Stimulated activated CD4-positive, alpha-beta T cell treated with anti-CD3 and anti-CD28 coated beads, Interleukin-15, amount 100 ng/mL, for 1 hour (primary cell): ENCODE data around the gene GTPBP3.
"Not testable (repeated sequence)": the region's sequence is repeated elsewhere in the genome, so short reads cannot be mapped to it uniquely, and the experiment has no call there.

Experiments used
- DNase-seq, 2 donors: peaks; one replicate each; pipeline ENCODE4 v3.0.0-alpha.2; 2020; ENCODE audit warnings: low read depth in 1 of 2, low spot score in 1 of 2

GTPBP3 gene, protein sequence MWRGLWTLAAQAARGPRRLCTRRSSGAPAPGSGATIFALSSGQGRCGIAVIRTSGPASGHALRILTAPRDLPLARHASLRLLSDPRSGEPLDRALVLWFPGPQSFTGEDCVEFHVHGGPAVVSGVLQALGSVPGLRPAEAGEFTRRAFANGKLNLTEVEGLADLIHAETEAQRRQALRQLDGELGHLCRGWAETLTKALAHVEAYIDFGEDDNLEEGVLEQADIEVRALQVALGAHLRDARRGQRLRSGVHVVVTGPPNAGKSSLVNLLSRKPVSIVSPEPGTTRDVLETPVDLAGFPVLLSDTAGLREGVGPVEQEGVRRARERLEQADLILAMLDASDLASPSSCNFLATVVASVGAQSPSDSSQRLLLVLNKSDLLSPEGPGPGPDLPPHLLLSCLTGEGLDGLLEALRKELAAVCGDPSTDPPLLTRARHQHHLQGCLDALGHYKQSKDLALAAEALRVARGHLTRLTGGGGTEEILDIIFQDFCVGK

GRCh38 chr19:17336872-17337674, at the start of gene GTPBP3:
GTPBP3 (plus strand) TSS chr19:17337553; CDS start chr19:17337612, 59 bp downstream.
- DNase-seq: peak; percentile 91 to 93

DNA sequence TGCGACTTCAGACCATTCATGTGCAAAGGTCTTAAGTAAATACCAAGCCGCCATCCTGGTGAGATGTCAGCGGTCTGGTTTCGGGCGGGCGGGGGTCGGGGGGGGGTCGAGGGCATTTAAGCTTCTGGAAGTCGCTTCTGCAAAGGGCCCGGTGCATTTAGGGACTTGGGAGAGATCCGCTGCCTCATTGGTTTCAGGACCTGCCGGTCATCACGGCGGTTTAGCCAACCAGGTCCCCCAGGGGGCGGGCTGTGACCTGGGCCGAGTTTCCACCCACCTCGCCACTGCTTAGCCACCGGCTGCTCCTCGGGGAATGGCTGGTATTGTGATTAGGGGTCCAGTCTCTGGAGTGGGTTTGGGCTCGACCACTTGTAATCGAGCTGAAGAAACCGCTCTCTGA, 47.9 kb upstream of the GTPBP3 start:
- DNase-seq: peak in 1 of 2 donors; percentile 27

DNA sequence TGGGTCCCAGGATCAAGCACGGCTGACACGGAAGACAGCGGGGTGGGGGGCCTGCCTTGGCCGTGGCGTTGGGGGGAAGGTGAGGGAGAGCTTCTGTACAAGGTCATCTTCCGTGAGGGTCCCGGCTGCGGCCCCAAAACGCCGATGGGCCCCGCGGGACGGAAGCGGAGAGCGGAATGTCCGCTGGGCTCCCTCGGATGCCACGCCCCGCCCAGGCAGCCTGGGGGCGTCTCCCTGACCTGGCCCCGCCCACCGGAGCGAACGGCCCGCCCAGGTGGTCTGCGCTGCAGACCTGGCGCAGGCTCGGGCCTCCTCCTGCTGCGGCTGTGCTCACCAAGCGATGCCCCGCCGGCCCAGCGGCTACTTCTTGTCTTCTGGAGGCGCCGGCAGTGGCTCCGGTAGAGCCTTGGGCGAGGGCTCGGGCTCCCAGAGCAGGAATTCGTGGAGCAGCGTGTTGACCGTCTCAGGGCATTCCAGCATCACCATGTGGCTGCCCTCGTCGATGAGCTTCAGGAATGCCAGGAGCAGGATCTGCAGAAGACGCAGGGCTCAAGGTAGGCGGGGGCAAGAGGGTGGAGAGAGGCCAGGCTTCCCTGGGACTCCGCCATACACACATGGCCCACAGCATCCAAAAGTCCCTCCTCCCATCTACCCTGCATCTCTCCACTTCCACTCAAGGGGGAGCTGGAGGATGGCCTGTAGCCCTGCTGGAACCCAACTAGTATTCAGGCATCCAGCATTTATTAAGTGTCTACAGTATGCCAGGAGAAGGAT, 44.9 kb upstream of the GTPBP3 start:
- DNase-seq: peak; percentile 55 to 80

DNA sequence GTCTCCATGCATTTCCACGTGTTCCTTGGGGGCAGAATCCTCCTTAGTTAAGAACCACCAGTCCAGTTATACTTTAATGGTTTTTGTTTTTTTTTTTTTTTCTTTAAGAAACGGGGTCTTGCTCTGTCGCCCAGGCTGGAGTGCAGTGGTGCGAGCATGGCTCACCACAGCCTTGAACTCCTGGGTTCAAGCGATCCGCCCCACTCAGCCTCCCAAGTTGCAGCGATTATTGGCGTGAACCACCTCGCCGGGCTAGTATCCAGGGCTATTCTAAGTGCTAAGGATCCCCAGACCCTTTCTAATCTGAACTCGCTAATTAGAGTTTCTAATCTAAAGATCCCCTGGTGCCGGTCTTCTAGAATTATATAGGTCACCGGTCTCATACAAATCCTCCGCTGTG, 43.7 kb upstream of the GTPBP3 start:
- no peak for DNase-seq

DNA sequence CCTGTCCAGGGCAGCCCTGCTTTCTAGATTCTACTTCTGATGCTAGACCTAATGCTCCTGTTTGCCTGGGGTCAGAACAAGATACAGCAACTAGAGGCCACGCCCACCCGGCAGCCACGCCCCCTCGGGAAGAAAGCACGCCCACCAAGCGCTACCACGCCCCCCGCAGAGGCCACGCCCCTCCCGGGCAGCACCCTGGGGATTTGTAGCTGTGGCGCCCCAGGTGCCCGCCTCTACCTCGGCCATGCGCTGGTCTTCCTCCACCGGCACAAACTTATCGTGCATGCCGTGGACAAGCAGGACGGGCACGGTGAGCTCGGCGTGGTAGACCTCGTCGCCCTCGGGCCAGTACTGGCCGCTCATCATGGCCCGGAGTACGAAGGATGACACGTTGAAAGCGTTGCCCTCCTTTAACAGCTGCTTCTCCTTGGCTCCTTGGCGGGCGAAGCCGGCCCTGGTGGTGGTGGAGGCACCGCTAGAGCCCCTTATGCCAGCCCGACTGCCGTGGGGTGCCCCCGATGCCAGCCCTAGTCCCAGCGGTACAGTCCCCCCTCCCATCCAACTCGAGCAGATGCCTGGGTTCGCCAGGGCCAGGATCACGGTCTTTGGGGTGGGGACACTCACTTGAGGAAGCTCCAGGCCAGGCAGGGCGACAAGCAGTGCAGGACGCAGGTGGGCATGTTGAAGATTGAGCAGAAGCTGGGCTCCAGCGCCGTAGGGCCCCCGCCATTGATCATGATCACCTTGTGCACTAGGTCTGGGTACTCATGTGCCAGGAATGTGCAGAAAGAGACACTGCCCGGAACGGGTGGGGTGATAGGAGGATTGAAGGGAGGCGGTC, 43.1 kb upstream of the GTPBP3 start:
- DNase-seq: peak in 1 of 2 donors; percentile 43

DNA sequence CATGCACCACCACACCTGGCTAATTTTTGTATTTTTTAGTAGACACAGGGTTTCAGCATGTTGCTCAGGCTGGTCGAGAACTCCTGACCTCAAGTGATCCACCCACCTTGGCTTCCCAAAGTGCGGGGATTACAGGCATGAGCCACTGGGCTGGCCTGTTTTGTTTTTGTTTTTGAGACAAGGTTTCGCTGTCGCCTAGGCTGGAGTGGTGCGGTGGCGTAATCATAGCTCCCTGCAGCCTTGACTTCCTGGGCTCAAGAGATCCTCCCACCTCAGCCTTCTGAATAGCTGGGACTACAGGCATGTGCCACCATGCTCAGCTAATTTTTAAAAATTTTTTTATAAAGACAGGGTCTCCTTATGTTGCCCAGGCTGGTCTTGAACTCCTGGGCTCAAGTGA, 41.8 kb upstream of the GTPBP3 start:
- not testable (repeated sequence) for DNase-seq

DNA sequence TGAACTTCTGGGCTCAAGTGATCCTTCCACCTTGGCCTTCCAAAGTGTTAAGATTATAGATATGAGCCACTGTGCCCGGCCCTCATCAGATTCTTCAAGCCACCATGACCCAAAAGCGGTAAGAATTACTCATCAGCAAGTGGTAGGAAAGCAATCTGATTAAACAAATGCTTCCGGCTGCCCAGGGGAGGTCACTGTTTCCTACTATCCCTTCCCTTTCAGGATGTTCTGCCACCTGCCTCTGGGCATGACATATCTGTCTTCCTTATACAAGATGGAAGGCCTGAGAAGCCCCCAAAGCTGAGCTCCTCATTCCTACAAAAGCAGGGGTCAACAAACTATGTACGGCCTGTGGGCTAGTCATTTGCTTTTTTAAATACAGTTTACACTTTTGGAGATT, 41.1 kb upstream of the GTPBP3 start:
- DNase-seq: no peak

GRCh38 chr19:17296976-17297375, 40.4 kb upstream of the GTPBP3 start:
- DNase-seq: no peak

GRCh38 chr19:17300992-17301619, 36.2 kb upstream of the GTPBP3 start:
- DNase-seq: no peak

DNA sequence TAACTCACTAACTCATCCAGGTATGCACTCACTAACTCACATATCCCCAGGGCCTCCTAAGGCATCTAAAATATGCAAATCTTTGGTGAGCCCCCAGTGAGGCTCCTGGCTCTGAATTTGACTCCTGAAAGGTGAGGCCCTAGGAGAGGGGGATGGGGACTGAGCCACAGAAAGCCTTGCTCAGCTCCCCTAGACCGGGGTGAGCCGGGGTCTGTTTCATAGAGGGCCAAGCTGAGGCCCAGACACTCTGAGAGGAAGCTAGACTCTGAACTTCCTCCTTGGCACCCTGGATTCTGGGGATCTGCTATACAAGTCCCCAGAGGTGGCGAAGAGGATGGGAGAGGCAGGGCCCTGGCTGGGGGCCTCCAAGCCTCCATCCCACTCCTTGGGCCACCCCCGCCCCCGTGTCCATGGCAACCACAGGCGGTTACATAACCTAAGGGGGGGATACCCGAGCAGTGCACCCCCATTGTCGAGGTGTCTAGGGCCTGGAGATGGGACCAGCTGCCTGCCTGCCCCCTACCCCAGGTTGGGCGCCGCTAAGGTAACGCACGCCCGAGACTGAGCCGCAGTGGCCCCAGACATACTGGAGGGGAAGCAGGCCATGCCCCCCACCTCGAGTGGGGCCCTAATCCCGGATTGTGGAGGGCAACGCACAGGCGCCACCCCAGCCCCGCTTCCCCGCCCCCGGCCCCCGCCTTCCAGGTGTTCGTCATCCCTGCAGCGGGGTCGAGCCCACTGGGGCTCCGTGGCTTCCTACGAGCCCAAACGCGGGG, 34.8 kb upstream of the GTPBP3 start:
- peak in 1 of 2 donors; percentile 17 for DNase-seq

DNA sequence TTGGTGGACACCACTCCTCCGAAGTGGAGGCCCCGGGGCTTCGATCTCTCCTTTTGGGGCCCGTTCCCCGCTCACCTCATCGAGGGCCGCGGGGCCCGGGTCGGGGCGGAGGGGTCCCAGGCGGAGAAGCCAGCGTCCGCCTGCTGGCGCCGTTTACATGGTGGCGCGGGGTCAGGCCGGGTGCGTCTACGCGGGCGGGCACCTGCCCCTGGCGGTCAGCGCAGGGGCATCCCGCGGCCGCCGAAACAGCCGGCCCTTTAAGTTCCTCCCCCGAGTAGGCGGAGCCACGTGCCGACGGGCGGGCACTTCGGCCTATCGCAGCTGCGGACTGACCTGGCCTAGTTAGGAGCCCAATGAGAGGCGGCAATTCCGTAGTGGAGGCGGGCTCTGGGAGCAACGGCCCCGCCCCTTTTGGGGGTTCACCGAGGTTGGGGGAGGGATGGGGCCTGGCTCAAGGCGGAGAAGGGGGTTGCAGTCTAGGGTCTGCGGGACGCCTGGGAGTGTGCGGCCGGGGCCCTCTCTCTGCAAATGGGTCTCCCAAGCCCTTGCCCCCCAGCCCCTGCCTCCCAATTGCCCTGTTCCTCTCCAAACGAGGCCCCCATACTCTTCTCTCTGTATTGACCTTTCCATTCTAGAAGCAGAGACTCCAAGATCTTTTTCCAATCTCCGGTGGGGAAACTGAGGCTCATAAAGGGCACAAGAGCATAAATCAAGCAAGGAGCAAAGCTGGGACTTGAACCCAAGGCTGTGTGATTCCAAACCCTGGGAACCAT, 34.0 kb upstream of the GTPBP3 start, which contains the start of gene ABHD8:
TSS of gene ABHD8 (minus strand) at position 259 of the 773 bp plus-strand sequence. CDS start 1,809 bp downstream, outside the sequence.
- peak; percentile 85 to 87 for DNase-seq

- no peak for DNase-seq
These were observed 33.4 kb upstream of the GTPBP3 start for GRCh38 chr19:17303940-17304267.

DNA sequence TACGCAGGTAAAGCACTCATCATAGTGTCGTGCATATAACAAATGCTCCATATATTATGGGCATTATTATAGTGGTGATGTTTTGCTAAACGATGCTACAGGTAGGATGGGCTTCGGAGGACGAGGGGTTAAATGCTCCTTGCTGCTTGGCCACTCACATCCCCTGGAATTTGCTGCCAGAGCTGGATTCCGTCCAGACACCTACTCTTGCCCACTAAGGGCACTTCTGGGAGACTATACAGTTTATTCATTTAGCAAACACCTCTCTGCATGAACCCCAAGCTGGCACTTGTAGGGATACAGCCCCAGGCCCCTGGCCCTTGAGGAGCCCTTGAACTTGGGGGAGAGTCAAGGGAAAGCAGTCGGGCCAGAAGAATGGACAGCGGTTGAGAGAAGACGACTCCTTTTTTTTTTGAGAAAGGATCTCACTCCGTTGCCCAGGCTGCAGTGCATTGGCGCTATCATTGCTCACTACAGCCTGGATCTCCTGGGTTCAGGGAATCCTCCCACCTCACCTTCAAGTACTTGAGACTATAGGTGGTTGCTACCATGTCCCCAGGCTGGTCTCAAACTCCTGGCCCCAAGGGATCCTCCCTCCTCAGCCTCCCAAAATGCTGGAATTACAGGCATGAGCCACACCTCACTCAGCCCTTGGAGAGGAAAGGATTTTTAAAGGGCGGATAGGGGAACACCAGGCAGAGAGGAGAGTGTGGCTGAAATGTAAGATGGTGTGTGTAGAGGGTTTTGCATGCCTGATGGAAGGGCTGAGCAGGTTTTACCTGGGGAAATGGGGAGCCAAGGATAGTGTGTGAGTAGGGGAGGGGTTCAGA, 32.8 kb upstream of the GTPBP3 start:
- no peak for DNase-seq

DNA sequence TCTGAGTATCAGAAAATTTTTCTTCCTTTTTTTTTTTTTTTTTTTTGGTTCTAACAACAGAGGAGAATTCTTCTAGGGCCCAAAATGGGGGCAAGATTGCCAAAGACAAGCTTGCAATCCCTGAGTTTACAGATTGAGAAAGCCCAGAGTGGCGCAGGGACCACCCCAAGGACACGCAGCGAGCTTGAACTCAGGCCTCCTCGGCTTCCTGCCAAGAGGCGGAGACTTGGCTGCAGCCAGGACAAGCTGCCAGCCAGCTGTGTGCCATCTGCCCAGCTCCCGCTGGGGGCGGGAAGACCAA, 32.2 kb upstream of the GTPBP3 start:
- DNase-seq: no peak

DNA sequence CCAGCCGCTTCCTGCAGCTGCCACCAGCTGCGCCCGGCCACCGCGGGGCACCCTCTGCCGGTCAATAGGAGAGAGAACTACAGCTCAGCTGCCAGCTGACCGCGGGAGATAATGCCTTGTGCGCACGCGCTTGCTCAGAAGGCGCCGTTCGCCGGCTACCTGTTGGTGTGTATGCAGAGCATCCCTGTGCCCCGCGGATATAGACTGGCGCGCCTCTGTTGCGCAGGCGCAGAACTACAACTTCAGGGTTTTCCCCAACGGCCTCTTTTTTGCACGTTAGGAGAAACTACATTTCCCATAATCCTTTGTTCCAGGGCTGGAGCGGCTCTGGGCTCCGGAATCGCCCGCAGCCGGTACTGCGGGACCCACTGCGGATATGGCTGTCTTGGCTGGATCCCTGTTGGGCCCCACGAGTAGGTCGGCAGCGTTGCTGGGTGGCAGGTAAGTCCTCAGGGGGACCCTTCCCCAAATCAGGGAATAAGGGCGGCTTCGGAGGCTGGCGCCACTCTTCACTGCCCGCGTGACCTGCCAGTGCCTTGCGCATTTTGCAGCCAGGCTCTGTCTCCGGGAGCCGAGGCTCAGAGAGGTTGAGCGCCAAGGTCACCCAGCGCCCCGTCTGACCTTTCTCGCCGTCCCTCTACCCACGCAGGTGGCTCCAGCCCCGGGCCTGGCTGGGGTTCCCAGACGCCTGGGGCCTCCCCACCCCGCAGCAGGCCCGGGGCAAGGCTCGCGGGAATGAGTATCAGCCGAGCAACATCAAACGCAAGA, 31.7 kb upstream of the GTPBP3 start, which contains the start of gene MRPL34:
TSS of gene MRPL34 (plus strand) at position 356 of the 768 bp plus-strand sequence. CDS start at position 377, 21 bp downstream.
- DNase-seq: peak; percentile 85 to 89

DNA sequence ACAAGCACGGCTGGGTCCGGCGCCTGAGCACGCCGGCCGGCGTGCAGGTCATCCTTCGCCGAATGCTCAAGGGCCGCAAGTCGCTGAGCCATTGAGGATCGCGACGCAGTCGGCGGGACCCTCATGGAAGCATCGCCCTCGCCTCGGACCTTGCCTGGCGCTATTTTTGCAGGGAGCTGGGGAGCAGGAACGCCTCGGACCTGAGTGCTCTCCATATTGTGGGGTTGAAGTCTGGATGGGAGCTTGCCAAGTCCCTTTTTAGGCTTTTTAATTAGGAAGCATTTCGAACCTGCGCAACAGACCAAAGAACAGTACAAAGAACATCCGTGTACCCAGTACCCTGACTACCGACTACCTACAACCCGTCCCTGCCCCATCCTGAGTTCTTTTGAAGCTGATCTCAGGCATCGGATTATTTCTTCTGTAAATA, 31.1 kb upstream of the GTPBP3 start:
- DNase-seq: no peak

DNA sequence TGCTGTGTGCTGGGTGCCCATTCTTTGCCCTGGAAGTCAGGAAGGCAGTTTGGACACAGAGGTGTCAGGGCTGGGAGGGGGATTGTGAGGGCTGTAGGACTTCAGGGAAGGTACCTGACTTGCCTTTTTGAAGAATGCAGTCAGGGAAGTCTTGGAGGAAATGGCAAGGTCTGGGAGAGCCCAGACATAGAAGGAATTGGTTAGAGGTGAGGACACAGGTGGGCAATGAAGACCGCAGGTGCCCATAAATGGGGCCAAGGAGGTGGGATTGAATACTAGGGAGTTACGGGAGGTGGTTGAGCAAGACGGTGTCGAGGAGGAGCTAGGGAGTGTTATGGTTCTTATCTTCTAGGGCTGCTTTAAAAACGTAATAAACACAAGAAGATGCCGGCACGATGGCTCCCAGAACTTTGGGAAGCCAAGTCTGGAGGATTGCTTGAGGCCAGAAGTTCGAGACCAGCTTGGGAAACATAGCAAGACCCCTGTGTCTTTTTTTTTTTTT, 29.4 kb upstream of the GTPBP3 start:
- DNase-seq: no peak
